SK-N-SH treated with all-trans-retinoic acid at 6 μM for 48 hours (cell line): ENCODE data around the gene AIP.
A peak's percentile ranks its signal among the peaks of the same experiment; 100 is the strongest.

Experiments
- ATAC-seq: fragments of 200-7000 bp; cut with Tn5 transposase; 3 replicates; pipeline ENCODE4 v1.9.1; 2020; ENCODE audit warnings: mild to moderate bottlenecking, moderate library complexity
- ARNTL ChIP-seq: fragments of 450-650 bp; formaldehyde crosslinking; IDR thresholded peaks from 2 replicates; pipeline ENCODE4 v1.5.0; 2020; ENCODE audit warnings: low read depth, mild to moderate bottlenecking, moderate library complexity, borderline replicate concordance
- BACH2 ChIP-seq: fragments of 250-450 bp; sonication (Bioruptor Pico); IDR thresholded peaks from 2 replicates; pipeline ENCODE4 v1.9.0; 2021; ENCODE audit warnings: mild to moderate bottlenecking, borderline replicate concordance
- CSDC2 ChIP-seq: fragments of 250-450 bp; sonication (Bioruptor Pico); IDR thresholded peaks from 2 replicates; pipeline ENCODE4 v1.5.0; 2020; ENCODE audit warnings: mild to moderate bottlenecking, moderate library complexity
- CSRNP3 ChIP-seq: fragments of 250-450 bp; sonication (Bioruptor Pico); IDR thresholded peaks from 2 replicates; pipeline ENCODE4 v1.5.1; 2021; ENCODE audit warnings: mild to moderate bottlenecking, moderate library complexity
- GLIS3 ChIP-seq: fragments of 250-450 bp; sonication (Bioruptor Pico); IDR thresholded peaks from 2 replicates; pipeline ENCODE4 v1.5.0; 2020; ENCODE audit warnings: mild to moderate bottlenecking, moderate library complexity
- ISL1 ChIP-seq: fragments of 250-450 bp; sonication (Bioruptor Pico); IDR thresholded peaks from 2 replicates; pipeline ENCODE4 v2.1.2; 2022; ENCODE audit warnings: mild to moderate bottlenecking, moderate library complexity
- OSR1 ChIP-seq: fragments of 250-450 bp; sonication (Bioruptor Pico); IDR thresholded peaks from 2 replicates; pipeline ENCODE4 v1.8.0; 2022; ENCODE audit warnings: moderate library complexity, mild to moderate bottlenecking, inconsistent platforms
- POU6F1 ChIP-seq: fragments of 250-450 bp; sonication (Bioruptor Pico); IDR thresholded peaks from 2 replicates; pipeline ENCODE4 v1.8.0; 2021; ENCODE audit warnings: low read depth, mild to moderate bottlenecking, moderate library complexity, borderline replicate concordance
- PPARA ChIP-seq: fragments of 250-450 bp; sonication (Bioruptor Pico); IDR thresholded peaks from 2 replicates; pipeline ENCODE4 v1.5.0; 2020; ENCODE audit warnings: mild to moderate bottlenecking, borderline replicate concordance
- RARB ChIP-seq: fragments of 250-450 bp; sonication (Bioruptor Pico); IDR thresholded peaks from 2 replicates; pipeline ENCODE4 v1.8.0; 2021; ENCODE audit warnings: mild to moderate bottlenecking, moderate library complexity
- SNAI2 ChIP-seq: fragments of 250-450 bp; sonication (Bioruptor Pico); IDR thresholded peaks from 2 replicates; pipeline ENCODE4 v1.5.0; 2020; ENCODE audit warnings: mild to moderate bottlenecking, moderate library complexity
- TCF4 ChIP-seq: fragments of 250-450 bp; sonication (Bioruptor Pico); IDR thresholded peaks from 2 replicates; pipeline ENCODE4 v1.8.0; 2021; ENCODE audit warnings: mild to moderate bottlenecking, moderate library complexity, borderline replicate concordance
- TSHZ2 ChIP-seq: fragments of 250-450 bp; sonication (Bioruptor Pico); IDR thresholded peaks from 2 replicates; pipeline ENCODE4 v1.5.0; 2020; ENCODE audit warnings: mild to moderate bottlenecking, moderate library complexity
- ZC3H10 ChIP-seq: fragments of 250-450 bp; sonication (Bioruptor Pico); IDR thresholded peaks from 2 replicates; pipeline ENCODE4 v1.5.1; 2021; ENCODE audit warnings: mild to moderate bottlenecking, moderate library complexity
- ZFP30 ChIP-seq: fragments of 450-650 bp; formaldehyde crosslinking; IDR thresholded peaks from 2 replicates; pipeline ENCODE4 v1.5.0; 2022; ENCODE audit warnings: mild to moderate bottlenecking, moderate library complexity
- ZNF565 ChIP-seq: fragments of 450-650 bp; formaldehyde crosslinking; conservative IDR thresholded peaks from 2 replicates; pipeline ENCODE4 v1.5.0; 2020; ENCODE audit warnings: low read depth, mild to moderate bottlenecking, moderate library complexity
- ZNF70 ChIP-seq: fragments of 450-650 bp; formaldehyde crosslinking; IDR thresholded peaks from 2 replicates; pipeline ENCODE4 v1.5.0; 2020; ENCODE audit warnings: mild to moderate bottlenecking, moderate library complexity

The AIP gene

GRCh38 chr11:67504950-67505581 is 22.2 kb downstream of the AIP start, which contains the start of gene PITPNM1:
TSS of gene PITPNM1 (minus strand) at chr11:67505363. CDS start at chr11:67504180, 1,183 bp downstream.
- TF ChIP-seq GLIS3 (CRISPR knock-in tag), result no peak
- no peak for TF ChIP-seq ISL1 (CRISPR knock-in tag)
- TF ChIP-seq ZC3H10, result no peak
- TF ChIP-seq, all 23 proteins: peak for 0
- ATAC-seq, result peak; percentile 7

GRCh38 chr11:67505605-67506396 is 23.0 kb downstream of the AIP start:
- TF ChIP-seq TSHZ2 (CRISPR knock-in tag) (no peak), ZNF70 (CRISPR knock-in tag) (no peak), RARB (CRISPR knock-in tag) (no peak), ISL1 (CRISPR knock-in tag) (no peak), ZC3H10 (no peak), GLIS3 (CRISPR knock-in tag) (no peak), POU6F1 (CRISPR knock-in tag) (no peak), ZFP30 (no peak), ZNF565 (no peak), OSR1 (no peak), TCF4 (CRISPR knock-in tag) (no peak)
- ATAC-seq, result peak; percentile 73

- no peak for TF ChIP-seq CSDC2 (CRISPR knock-in tag)
- TF ChIP-seq GLIS3 (CRISPR knock-in tag), result no peak
- no peak for TF ChIP-seq ARNTL (CRISPR knock-in tag)
- TF ChIP-seq PPARA (CRISPR knock-in tag), result no peak
- TF ChIP-seq BACH2 (CRISPR knock-in tag), result no peak
- no peak for TF ChIP-seq SNAI2 (CRISPR knock-in tag)
- no peak for TF ChIP-seq CSRNP3 (CRISPR knock-in tag)
- TF ChIP-seq TSHZ2 (CRISPR knock-in tag), result no peak
- ATAC-seq, result no peak
Measured at GRCh38 chr11:67506426-67507051, 23.7 kb downstream of the AIP start.
